NOMO-1 treated with dmso at 0.1 percent for 144 hours (cell line): ENCODE measurements around the gene ZNF701.
"Not testable (repeated sequence)": the region's sequence is repeated elsewhere in the genome, so short reads cannot be mapped to it uniquely, and the experiment has no call there.

Source experiments
- DNase-seq: peaks from one replicate; lab custom pipeline; 2025; ENCODE audit not compliant: unreplicated experiment; lab: John Stamatoyannopoulos, UW

Gene ZNF701

GRCh38 chr19:52570000-52570861 lies at the start of gene ZNF701:
Gene ZNF701 (plus strand): TSS chr19:52570287. CDS start chr19:52574148, 3,861 bp downstream.
- DNase-seq = peak; percentile 89

- DNase-seq = no peak
These were observed 47.5 kb upstream of the ZNF701 start for GRCh38 chr19:52522551-52522950.

- DNase-seq = no peak
These were observed 46.0 kb upstream of the ZNF701 start for GRCh38 chr19:52524086-52524485.

GRCh38 chr19:52527134-52527955 lies 42.7 kb upstream of the ZNF701 start, which contains the start of gene ZNF808:
Gene ZNF808 (plus strand): TSS chr19:52527668. CDS start chr19:52543285, 15,617 bp downstream.
- peak; percentile 95 for DNase-seq

- DNase-seq = no peak
These were observed 42.1 kb upstream of the ZNF701 start for GRCh38 chr19:52527956-52528351.

GRCh38 chr19:52532480-52532879 lies 37.6 kb upstream of the ZNF701 start:
- DNase-seq = no peak

GRCh38 chr19:52533901-52534300 lies 36.2 kb upstream of the ZNF701 start:
- DNase-seq = no peak

GRCh38 chr19:52535385-52535770 lies 34.7 kb upstream of the ZNF701 start:
- not testable (repeated sequence) for DNase-seq

GRCh38 chr19:52535771-52536447 lies 34.2 kb upstream of the ZNF701 start:
- no peak for DNase-seq

GRCh38 chr19:52536448-52536800 lies 33.7 kb upstream of the ZNF701 start:
- DNase-seq = no peak

GRCh38 chr19:52538815-52539214 lies 31.3 kb upstream of the ZNF701 start:
- peak; percentile 22 for DNase-seq

GRCh38 chr19:52541176-52541575 lies 28.9 kb upstream of the ZNF701 start:
- DNase-seq = not testable (repeated sequence)

GRCh38 chr19:52541608-52542007 lies 28.5 kb upstream of the ZNF701 start:
- DNase-seq = no peak

GRCh38 chr19:52542541-52542940 lies 27.5 kb upstream of the ZNF701 start:
- not testable (repeated sequence) for DNase-seq

GRCh38 chr19:52542984-52543664 lies 27.0 kb upstream of the ZNF701 start:
- DNase-seq = no peak

- no peak for DNase-seq
These were observed 15.7 kb upstream of the ZNF701 start for GRCh38 chr19:52554216-52554971.

GRCh38 chr19:52557231-52557995 lies 12.7 kb upstream of the ZNF701 start:
- no peak for DNase-seq

GRCh38 chr19:52558732-52559445 lies 11.2 kb upstream of the ZNF701 start:
- not testable (repeated sequence) for DNase-seq

- DNase-seq = not testable (repeated sequence)
These were observed 8.5 kb upstream of the ZNF701 start for GRCh38 chr19:52561611-52562010.
